Erythroblast (primary cell): ENCODE results near the gene DLX3.

Source experiments
- DNase-seq, 2 experiments: peaks; one replicate each; lab custom pipeline; 2025; lab: John Stamatoyannopoulos, UW
- GATA1 ChIP-seq: IDR thresholded peaks from 2 replicates; pipeline ENCODE4 v1.6.1; 2011; ENCODE audit warnings: low read depth, mild to moderate bottlenecking, control low read depth, low read length, moderate library complexity
- POLR2A ChIP-seq: IDR thresholded peaks from 2 replicates; pipeline ENCODE4 v1.6.1; 2011; ENCODE audit warnings: mild to moderate bottlenecking, low read length

Gene DLX3

GRCh38 chr17:49992191-49992932 is 2.7 kb downstream of the DLX3 start:
- DNase-seq, result no peak
- TF ChIP-seq POLR2A (no peak), GATA1 (no peak)

GRCh38 chr17:49991409-49991808 is 3.6 kb downstream of the DLX3 start:
- TF ChIP-seq GATA1 (no peak), POLR2A (no peak)
- DNase-seq, result no peak

GRCh38 chr17:49990921-49991320 is 4.1 kb downstream of the DLX3 start:
- no peak for DNase-seq
- TF ChIP-seq POLR2A, result no peak
- TF ChIP-seq GATA1, result no peak

DNA sequence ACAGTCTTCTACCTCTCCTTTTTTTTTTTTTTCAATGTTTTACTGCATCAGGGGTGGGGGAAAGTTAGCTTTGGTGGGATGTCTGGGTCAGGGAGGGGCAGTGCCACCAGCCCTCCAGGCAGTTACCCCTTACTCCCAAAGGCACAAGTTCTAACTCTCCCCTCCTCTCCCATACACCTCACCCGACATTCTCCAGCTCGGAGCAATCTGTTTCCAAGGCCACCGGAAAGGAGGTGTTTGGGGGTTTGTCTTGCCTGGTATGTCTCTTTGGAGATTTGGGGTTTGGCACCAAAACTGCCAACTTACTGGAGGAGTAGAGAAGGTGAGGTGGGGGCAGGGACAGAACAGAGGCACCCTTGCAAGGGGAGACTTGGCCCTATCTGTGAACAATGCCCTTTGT is 4.7 kb downstream of the DLX3 start:
- no peak for TF ChIP-seq GATA1
- no peak for TF ChIP-seq POLR2A
- no peak for DNase-seq

DNA sequence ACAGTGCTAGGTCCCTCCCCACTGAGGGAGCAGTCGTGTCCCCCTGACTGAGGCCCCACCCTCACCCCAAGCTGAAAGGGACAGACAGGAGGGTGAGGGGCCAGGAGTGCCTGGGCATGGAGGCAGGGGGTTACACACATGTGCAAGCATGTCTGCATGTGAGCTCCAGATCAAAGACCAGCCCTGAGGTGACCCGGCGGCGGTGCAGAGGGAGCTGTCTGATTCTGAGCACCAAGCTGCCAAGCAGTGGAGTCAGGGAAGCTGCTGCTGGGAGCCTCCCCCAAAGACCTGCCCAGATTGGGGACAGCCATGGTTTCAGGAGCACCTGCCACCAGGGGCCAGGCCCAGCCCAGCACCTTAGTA is 5.5 kb downstream of the DLX3 start:
- TF ChIP-seq GATA1, result no peak
- no peak for TF ChIP-seq POLR2A
- no peak for DNase-seq

DNA sequence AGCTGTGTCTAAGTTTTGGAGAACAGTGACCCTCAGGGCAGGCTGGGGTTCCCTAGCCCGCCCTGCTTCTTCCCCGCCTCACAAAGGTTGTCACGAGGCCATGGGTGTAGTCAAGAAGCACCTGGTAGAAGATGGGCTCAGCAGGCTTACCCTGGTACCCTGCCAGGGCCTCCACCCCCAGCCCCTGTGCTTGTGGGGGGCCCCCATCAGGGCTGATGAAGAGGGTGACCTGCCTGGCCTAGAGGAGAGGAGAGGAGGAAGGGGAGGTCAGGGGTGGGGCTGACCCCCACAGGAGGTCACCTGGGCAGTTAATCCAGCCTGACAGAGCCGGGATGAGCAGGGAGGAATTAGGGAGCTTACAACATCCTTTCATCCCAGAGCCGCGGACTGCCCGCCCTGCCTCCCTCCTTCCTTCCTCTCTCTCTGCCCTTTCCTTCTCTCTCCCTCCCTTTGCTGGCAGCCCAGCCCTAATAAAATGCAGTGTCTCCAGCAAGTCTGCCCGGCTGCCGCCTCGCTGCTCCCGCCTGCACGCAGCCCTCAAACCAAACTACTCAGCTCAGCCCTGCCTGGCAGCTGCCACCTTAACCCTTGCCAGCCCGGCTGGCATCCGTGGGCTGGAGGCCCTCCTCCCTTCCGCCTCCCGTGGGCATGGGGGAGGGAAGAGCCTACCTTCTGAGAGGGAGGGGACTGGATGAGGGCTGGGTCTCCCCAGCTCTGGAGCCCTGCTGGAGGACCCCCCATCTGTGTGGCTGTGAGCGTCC is 7.2 kb downstream of the DLX3 start:
- no peak for DNase-seq
- TF ChIP-seq POLR2A, result no peak
- TF ChIP-seq GATA1, result no peak

DNA sequence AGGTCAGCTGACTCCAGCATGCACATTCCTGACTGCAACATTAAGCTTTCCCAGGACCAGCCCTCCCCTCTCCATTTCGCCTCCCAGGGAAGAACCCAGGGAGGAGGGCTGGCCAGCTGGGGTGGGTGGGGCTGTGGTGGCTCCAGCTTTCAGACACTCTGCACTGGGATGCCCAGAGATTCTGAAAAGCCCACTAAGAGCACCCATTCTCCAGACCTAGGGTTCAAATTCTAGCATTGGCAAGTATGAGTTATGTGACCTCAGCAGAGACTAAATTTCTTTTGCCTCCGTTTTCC is 7.8 kb downstream of the DLX3 start:
- no peak for TF ChIP-seq POLR2A
- TF ChIP-seq GATA1, result no peak
- no peak for DNase-seq

- TF ChIP-seq GATA1, result no peak
- no peak for TF ChIP-seq POLR2A
- no peak for DNase-seq
Observed at GRCh38 chr17:49986396-49987289, 8.4 kb downstream of the DLX3 start.

DNA sequence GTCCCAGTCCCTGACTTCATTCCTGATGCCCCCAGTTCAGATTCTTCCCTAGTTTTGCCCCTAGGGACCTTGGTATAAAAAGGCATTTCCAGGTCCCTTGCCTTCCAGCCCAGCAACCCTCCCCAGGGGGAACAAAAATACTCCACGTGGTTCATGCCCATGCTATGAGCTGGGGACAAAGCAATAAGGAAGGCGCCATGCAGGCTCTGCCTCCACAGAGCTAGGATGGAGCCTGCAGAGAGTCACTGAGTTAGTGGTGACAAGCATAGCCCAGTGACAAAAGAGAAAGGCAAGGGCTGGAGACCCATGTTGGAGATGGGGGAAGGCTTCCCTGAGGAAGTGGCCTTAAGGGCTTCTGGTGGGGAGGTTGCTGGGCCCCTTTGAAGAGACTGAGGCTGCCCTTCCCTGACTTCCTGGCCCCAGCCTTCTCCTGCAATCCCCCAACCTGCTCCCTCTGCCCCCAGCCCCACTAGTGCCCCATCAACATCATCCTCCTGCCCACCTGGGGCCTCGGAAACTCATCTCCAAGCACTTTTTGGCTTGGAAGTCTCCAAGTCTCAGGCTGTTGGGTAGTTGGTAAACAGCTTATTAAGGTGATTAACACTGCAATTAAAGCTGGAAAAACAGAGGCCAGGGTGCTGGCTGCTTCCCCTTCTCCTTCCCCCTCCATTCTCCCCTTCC is 9.6 kb downstream of the DLX3 start:
- TF ChIP-seq POLR2A (no peak), GATA1 (no peak)
- DNase-seq, result no peak

DNA sequence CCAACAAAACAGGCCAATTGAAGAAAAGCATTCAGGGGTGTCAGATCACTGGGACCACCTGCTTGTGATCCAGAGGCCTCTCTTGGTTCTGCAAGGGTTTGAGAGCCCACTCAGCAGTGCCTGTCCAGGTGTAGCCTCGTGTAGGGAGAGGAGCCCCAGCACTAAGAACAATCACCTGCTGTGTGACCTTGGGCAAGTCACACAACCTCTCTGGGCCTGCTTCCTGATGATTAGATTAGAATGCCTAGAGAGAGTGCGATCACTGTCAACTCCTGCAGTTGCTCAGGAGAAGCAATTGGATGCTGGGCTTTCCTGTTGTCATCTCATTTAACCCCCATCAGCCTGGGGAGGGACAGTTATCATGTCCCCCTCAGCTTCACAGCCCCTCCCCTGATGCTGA is 10.2 kb downstream of the DLX3 start:
- no peak for TF ChIP-seq GATA1
- no peak for TF ChIP-seq POLR2A
- no peak for DNase-seq

DNA sequence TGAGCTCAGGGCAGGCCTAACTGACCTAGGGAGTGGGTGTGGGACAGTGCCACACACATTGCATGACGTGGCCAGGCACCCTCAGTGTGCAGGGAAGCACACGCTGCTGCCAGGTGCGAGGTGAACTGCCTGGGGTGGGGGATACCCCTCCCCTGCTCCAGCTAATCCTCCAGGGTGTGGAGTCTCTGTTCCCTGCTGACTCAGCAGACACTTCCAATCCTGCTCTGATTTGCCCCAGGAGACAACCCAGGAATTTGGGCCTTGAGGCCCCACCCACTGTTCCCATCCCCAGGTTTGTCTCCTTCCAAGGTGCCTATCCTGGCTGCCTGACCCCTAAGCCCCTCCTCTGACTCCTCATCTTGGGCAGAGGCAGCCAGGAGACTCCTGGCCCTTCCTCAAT is 10.7 kb downstream of the DLX3 start:
- TF ChIP-seq POLR2A, result no peak
- no peak for TF ChIP-seq GATA1
- DNase-seq, result no peak

DNA sequence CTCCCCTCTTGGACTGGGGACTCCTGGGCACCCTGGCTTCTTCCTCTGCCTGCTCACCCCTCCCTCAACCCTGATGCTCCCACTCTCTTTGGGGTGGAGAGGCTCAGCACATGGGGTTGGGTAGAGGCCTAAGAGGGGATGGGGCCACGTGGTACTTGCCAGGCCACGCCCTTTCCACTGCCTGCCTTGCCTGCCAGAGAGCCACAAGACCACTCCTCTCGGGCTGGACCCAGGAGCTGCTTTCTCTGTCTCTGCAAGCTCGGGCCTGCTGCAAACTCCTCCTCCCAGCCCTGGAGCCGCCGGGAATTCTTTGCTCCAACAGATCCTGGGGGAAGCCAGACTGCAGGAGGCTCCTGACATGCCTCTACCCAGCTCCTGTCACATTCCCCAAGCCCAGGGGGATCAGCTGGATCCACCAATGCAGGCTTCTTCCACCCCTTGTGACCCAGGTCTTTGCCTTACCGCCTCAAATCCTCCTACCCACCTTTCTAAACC is 14.3 kb downstream of the DLX3 start:
- TF ChIP-seq POLR2A, result no peak
- TF ChIP-seq GATA1, result no peak
- no peak for DNase-seq
